Mucosa of stomach (tissue), 1 donor: Measurements from ENCODE around the gene PARM1.
"Not testable (repeated sequence)": the region's sequence is repeated elsewhere in the genome, so short reads cannot be mapped to it uniquely, and the experiment has no call there.

ENCODE experiments used
- H3K27me3 ChIP-seq: one replicate; pipeline ENCODE4 v1.7.0; 2013; ENCODE audit warnings: mild to moderate bottlenecking, low read length; ENCODE audit not compliant: control insufficient read depth, insufficient read depth
- H3K36me3 ChIP-seq: one replicate; pipeline ENCODE4 v1.7.0; 2013; ENCODE audit warnings: low read length; ENCODE audit not compliant: control insufficient read depth, insufficient read depth
- H3K4me1 ChIP-seq: one replicate; pipeline ENCODE4 v1.7.0; 2013; ENCODE audit warnings: mild to moderate bottlenecking, low read length; ENCODE audit not compliant: control insufficient read depth, insufficient read depth
- H3K4me3 ChIP-seq: one replicate; pipeline ENCODE4 v1.7.0; 2013; ENCODE audit warnings: low read length
- H3K9ac ChIP-seq: one replicate; pipeline ENCODE4 v1.7.0; 2013; ENCODE audit warnings: mild to moderate bottlenecking, low read length, moderate library complexity
- H3K9me3 ChIP-seq: one replicate; pipeline ENCODE4 v1.7.0; 2013; ENCODE audit warnings: mild to moderate bottlenecking, low read length, moderate library complexity; ENCODE audit not compliant: control insufficient read depth
- donor health status: Pancreatic carcinoma.

PARM1 gene

DNA sequence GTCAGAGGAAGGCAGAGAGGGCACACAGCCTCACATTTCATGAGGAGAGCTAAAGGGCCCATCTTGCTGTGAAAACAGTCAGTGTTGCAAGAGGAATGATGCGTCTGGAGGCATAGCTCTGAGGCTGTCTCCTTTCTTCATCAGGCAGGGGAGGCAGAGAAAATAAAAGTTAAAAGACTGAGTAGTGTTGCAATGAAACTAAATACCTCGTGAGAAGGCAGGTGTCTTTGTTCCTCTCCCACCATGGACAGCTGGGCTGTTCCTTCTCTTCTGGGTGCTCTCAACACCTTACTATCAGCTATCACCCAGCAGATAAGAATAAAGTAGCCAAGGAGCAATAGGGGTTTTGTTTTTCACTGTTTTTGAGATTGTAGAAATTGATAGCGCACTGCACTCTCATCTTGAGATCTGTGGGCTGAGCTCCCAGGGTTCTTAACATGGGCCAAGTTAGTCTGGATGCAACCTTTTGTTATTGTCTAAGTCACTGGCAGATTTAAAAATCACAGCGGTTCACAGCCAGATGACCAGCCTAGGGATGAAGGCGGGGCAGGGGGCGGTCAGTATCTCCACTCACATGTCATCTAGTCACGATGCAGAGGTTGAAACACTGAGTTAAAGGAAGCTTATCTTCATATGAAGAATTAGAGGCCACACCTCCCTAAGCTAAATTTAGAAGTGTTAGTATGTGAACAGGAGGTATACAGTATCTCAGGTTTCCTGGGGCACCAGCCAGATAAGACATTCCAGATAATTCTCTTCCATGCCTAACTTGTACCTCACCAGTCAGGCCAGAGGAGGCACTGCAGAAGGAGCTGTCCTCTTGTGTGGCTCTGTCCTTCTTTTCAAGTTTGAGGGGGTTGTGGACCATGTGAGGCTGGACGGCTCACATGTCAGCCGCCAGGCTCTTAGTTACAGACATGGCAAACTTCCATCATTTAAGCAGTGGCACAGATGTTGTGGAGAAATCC is 36.9 kb downstream of the PARM1 start:
- no peak overlapping the region for H3K9ac ChIP-seq
- peaks cover 15% of the 10 kb centered on the region for H3K4me1 ChIP-seq
- H3K27me3 ChIP-seq, result no peaks in the 10 kb centered on the region
- no peaks in the 10 kb centered on the region for H3K9me3 ChIP-seq
- no peaks in the 10 kb centered on the region for H3K36me3 ChIP-seq
- no peak overlapping the region for H3K4me3 ChIP-seq

DNA sequence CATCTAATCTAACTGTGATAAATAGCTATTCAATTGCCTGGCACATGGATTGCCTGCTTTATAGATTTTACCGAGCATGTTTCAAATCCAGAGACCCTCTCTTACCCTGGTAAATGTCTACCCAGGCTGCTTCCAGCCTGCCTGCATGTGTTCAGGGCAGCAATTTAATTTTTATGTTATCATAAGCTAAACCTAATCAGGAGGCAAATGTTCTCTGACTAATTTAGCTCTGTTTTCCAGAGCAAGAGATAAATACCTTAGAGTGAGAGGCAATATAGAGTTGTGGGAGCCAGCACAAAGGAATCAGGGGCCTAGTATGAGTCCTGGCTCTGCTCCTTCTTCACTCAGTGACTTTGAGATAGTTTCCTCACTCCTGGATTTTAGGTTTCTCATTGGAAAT is 37.7 kb downstream of the PARM1 start:
- H3K4me3 ChIP-seq, result no peak overlapping the region
- H3K4me1 ChIP-seq, result peaks cover 15% of the 10 kb centered on the region
- H3K9ac ChIP-seq, result no peak overlapping the region

GRCh38 chr4:74971862-74972261 is 38.9 kb downstream of the PARM1 start:
- Histone ChIP-seq H3K9me3 (no peaks in the 10 kb centered on the region), H3K9ac (no peak overlapping the region), H3K36me3 (no peaks in the 10 kb centered on the region), H3K27me3 (no peaks in the 10 kb centered on the region), H3K4me1 (peaks cover 15% of the 10 kb centered on the region), H3K4me3 (no peak overlapping the region)

More for the DNA sequence above, 37.7 kb downstream of the PARM1 start:
- no peaks in the 10 kb centered on the region for H3K36me3 ChIP-seq
- no peaks in the 10 kb centered on the region for H3K9me3 ChIP-seq
- no peaks in the 10 kb centered on the region for H3K27me3 ChIP-seq

- H3K4me3 ChIP-seq, result no peak overlapping the region
- H3K9me3 ChIP-seq, result no peaks in the 10 kb centered on the region
- no peak overlapping the region for H3K9ac ChIP-seq
- no peaks in the 10 kb centered on the region for H3K27me3 ChIP-seq
- peaks cover 6% of the 10 kb centered on the region for H3K4me1 ChIP-seq
- H3K36me3 ChIP-seq, result no peaks in the 10 kb centered on the region
Observed at GRCh38 chr4:74975082-74975481, 42.2 kb downstream of the PARM1 start.

DNA sequence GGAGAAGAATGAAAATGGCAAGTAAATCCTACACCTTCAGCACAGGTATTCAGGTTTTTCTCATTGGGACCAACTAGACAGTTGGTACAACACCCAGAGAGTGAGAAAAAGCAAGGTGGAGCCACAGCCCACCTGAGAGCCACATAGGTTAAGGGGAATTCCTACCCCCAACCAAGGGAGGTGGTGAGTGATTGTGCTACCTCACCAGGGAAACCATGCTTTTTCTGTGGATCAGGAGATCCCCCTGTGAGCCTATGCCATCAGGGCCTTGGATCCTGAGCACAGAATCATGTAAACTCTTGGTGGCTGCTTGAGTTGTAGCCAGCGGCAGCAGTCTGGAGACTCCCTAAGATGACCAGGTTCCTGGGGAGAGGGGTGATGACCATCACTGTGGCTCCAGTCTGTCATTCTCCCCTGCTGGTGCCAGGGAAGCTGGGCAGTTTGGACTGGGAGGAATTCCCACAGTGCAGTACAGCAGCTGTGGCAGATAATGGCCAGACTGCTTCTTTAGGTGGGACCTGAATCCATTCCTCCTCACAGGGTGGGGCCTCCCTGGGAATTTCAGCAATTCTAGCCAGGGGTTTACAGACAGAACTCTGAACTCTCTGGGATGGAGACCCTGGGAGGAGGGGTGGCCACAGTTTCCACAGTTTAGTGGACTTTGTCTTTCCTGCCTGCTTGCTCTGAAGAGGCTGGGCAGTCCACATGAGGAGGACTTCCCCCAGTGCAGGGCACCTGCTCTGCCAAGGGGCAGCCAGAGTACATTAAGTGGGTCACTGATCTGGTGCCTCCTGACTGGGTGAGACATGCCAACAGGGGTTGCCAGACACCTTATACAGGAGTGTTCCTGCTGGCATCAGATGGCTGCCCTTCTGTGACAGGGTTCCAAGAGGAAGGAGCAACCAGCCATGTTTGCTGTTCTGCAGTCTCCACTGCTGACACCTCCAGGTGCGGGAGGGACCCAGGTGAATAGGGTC is 43.2 kb downstream of the PARM1 start:
- Histone ChIP-seq H3K36me3 (no peaks in the 10 kb centered on the region), H3K9ac (no peak overlapping the region)

GRCh38 chr4:74982546-74983252 is 49.8 kb downstream of the PARM1 start:
- no peak overlapping the region for H3K9ac ChIP-seq

More for the DNA sequence above, 43.2 kb downstream of the PARM1 start:
- Histone ChIP-seq H3K9me3 (no peaks in the 10 kb centered on the region), H3K4me3 (no peak overlapping the region), H3K4me1 (no peaks in the 10 kb centered on the region), H3K27me3 (no peaks in the 10 kb centered on the region)

GRCh38 chr4:74983253-74983635 is 50.3 kb downstream of the PARM1 start:
- H3K9me3 ChIP-seq, result no peaks in the 10 kb centered on the region
- no peak overlapping the region for H3K4me3 ChIP-seq
- no peak overlapping the region for H3K9ac ChIP-seq
- no peaks in the 10 kb centered on the region for H3K36me3 ChIP-seq
- no peaks in the 10 kb centered on the region for H3K4me1 ChIP-seq
- H3K27me3 ChIP-seq, result no peaks in the 10 kb centered on the region

More at GRCh38 chr4:74982546-74983252, 49.8 kb downstream of the PARM1 start:
- Histone ChIP-seq H3K27me3 (no peaks in the 10 kb centered on the region), H3K4me1 (no peaks in the 10 kb centered on the region), H3K9me3 (no peaks in the 10 kb centered on the region), H3K36me3 (no peaks in the 10 kb centered on the region), H3K4me3 (no peak overlapping the region)

DNA sequence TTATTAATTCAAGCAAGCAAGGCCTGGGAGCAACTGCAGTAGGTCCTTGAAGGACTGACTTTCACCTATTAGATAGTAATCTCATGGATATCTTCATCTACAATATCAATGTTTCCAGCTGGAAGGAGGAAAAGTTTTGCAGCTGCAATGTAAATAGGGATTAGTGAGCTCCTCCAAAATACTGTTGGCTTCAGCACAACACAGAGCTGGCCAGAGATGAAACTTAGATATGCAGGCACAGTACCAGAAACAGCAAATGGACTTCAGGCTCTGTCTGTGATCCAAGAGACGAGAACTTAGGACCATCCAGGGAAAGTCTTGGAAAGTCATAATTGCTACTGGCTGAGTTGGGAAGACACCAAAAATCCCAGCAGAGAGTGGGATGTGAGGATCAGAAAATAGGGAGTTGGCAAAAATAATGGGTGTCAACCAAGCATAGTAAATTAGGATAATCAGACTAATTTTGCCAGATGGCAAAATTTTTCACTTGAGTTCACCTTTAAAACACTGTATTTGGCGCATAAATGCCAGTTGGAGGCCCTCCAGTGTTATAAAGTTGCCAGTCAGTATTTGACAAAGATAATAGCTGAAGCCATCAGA is 57.5 kb downstream of the PARM1 start:
- H3K9ac ChIP-seq, result no peak overlapping the region
- H3K9me3 ChIP-seq, result no peaks in the 10 kb centered on the region
- H3K4me3 ChIP-seq, result no peak overlapping the region
- H3K4me1 ChIP-seq, result no peaks in the 10 kb centered on the region
- H3K36me3 ChIP-seq, result no peaks in the 10 kb centered on the region
- no peaks in the 10 kb centered on the region for H3K27me3 ChIP-seq

GRCh38 chr4:74994436-74994835 is 61.5 kb downstream of the PARM1 start:
- H3K36me3 ChIP-seq, H3K9me3 ChIP-seq, H3K4me3 ChIP-seq, H3K9ac ChIP-seq, H3K27me3 ChIP-seq, H3K4me1 ChIP-seq: not testable (repeated sequence)

DNA sequence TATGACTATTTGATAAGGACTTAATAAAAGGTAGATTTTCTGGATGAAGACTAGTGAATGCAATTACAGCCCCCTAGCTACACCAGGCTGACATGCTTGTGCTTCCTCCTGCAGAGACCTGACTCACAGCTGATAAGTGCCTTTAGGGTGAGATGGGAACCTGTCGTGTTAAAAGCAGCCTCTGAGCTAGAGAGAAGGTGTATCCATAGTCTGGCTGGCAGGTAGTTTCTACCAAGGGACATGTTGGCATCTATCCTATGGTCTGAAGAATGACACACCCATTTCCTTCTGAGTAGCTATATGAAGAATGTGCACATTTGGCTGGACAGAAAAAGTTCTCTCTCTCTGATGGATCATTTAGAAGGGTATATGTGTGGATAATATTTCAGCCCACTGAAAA is 64.1 kb downstream of the PARM1 start:
- H3K9ac ChIP-seq, result no peak overlapping the region
- H3K9me3 ChIP-seq, result no peaks in the 10 kb centered on the region
- no peaks in the 10 kb centered on the region for H3K27me3 ChIP-seq
- no peaks in the 10 kb centered on the region for H3K4me1 ChIP-seq
- H3K4me3 ChIP-seq, result no peak overlapping the region
- no peaks in the 10 kb centered on the region for H3K36me3 ChIP-seq

- no peak overlapping the region for H3K9ac ChIP-seq
- no peaks in the 10 kb centered on the region for H3K27me3 ChIP-seq
- H3K9me3 ChIP-seq, result no peaks in the 10 kb centered on the region
- H3K36me3 ChIP-seq, result no peaks in the 10 kb centered on the region
- H3K4me1 ChIP-seq, result no peaks in the 10 kb centered on the region
- H3K4me3 ChIP-seq, result no peak overlapping the region
Observed at GRCh38 chr4:74997948-74998729, 65.2 kb downstream of the PARM1 start.
